ENCODE measurements around the gene ACBD6.

The ACBD6 gene

GRCh38 chr1:180290265-180291001 lies 211.9 kb downstream of the ACBD6 start:
- no peak for DNase-seq

DNA sequence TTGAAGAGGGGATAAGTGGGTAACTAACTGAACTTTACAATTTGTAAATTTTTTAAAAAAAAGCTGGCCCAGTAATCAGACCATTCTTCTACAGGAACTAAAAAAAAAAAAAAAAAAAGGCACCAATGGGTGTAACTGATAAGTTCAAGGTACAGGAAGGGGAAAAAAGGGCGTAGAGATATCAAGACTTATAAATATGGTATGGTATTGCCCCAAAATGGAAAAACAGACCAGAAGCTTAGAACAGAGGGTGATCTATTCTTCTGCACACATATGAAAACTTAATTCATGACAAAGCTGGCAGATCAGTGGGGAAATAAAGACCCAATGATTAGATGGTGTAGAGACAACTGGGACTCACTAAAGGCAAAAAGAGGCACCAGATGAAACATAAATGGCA lies 213.4 kb downstream of the ACBD6 start:
- DNase-seq, result no peak

GRCh38 chr1:180287988-180288705 lies 214.2 kb downstream of the ACBD6 start:
- DNase-seq, result no peak

DNA sequence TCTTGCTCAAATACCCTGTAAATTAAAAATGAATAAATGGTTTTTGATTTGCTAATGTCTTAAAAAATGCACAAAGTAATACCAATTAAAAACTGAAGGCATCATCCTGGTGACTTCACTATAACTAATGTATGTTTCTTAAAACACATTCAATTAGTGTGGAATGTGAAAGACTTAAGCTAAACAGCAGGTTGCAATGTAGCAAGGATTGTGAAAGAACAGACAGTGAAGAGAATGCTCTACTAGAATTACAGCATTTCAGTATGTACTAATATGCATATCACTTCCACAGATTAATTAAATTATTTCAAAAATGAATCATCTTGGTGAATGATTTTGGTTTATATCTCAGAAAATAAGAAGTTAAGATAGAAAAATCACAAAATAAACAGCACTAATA lies 216.0 kb downstream of the ACBD6 start:
- DNase-seq, result no peak

GRCh38 chr1:180283098-180283497 lies 219.3 kb downstream of the ACBD6 start:
- DNase-seq, result no peak

- no peak for DNase-seq
Measured at GRCh38 chr1:180282401-180283044, 219.9 kb downstream of the ACBD6 start.

- DNase-seq, result no peak
Measured at GRCh38 chr1:180281490-180281889, 220.9 kb downstream of the ACBD6 start.

DNA sequence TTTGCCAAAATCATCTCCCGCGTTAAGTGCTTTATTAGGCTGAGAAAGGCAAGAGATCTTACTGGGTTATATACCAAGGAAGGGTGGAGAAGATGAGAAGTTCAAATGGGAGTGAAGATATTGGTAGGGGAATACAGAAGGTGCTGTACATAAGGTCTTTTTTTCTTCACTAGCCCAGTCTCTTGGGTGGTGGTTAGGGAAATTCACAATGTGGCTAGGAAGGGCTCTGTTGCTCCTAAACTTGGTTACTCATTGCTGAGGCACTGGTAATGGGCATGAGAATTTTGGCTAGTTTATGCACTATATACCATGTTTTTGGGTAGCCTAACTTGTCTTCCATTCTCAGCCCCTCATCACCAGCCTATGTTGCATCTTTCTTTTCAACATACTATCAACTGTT lies 221.8 kb downstream of the ACBD6 start:
- no peak for DNase-seq

- no peak for DNase-seq
Measured at GRCh38 chr1:180279651-180280050, 222.7 kb downstream of the ACBD6 start.

GRCh38 chr1:180278596-180279395 lies 223.6 kb downstream of the ACBD6 start:
- DNase-seq, result no peak

GRCh38 chr1:180278194-180278515 lies 224.2 kb downstream of the ACBD6 start:
- DNase-seq, result no peak

GRCh38 chr1:180277476-180278193 lies 224.7 kb downstream of the ACBD6 start:
- no peak for DNase-seq

- no peak for DNase-seq
Measured at GRCh38 chr1:180275726-180276125, 226.7 kb downstream of the ACBD6 start.

- DNase-seq, result no peak
Measured at GRCh38 chr1:180274221-180274620, 228.2 kb downstream of the ACBD6 start.

DNA sequence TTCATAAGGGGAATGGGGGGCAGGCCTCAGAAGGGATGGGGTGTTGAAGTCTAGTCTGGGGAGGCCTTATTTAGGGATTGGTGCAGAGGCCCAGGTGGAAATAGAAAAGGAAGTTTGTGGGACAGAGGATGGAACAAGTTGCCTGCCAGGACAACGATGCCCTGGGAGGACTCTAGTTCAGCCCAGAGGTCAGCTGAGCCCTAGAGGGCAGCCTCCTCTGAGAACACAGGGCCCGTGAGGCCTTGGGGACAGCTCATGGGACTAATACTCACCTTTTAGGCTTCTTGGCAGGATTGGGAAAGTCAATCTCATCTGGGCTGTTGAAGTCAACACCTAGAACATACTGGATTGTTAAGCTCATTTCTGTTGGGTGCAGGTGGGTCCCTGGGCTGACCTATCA lies 229.3 kb downstream of the ACBD6 start:
- DNase-seq, result no peak

DNA sequence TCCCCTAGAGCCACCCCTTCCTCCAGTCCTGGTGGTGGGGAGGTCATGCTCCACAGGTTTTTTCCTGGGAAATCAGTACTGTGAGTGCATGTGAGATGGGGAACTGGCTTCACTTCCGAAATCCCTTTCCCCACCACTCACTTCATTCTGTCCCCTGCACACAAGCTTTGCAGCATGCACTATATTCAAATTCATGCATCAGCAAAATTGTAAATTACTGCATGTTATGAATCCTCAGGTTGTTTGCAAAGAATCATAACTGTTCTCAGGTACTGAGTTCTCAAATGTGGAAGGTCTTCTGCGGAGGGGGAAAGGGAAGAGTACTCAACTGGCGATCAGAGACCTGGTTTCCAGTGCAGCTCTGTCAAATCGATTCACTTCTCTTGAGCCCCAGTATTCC lies 230.0 kb downstream of the ACBD6 start:
- DNase-seq, result no peak

GRCh38 chr1:180271272-180272255 lies 230.8 kb downstream of the ACBD6 start:
- no peak for DNase-seq

GRCh38 chr1:180270530-180271271 lies 231.7 kb downstream of the ACBD6 start:
- DNase-seq, result no peak

DNA sequence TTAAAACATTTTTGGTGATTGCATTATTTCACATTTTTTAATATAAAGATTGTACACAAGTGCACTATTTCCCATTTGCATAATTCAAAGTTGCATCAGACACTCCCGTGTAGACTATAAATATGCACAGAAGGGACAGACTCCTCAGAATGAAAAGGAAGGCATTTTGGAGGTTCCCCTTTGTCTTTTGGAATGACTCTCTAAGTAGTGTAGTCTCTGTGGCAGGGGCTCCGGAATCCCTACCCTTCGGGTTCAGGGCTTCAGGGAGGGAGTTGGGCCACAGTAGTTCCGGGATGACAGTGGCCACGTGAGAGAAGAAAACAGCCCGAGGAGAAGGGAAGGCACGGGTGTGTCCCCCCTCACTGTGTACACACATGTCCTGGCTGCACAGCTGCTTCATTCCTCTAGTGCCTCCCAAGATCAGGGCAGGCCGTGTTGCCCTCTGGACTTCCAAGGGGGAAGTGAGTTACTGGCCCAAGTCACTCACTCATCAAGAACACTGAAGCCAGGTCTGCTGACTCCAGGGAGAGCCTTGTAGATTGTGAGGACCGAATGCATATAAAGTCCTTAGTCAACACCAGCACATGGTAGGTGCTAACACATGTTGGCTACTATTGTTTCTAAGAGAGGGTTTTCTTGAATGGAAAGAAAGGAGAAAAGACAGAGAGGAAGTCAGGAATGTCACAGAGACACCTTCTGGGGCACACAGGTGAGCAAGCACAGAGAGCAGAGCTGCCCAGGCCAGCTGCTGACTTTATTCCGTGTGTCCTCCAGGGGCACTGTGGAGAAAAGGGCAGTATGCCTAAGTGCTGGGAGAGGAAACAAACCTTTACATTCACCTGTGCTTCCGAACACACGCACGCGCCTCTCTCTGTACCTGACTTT lies 232.5 kb downstream of the ACBD6 start:
- no peak for DNase-seq

Data from effector CD8-positive, alpha-beta T cell (primary cell).